Vein endothelial cell (primary cell): Measurements from ENCODE around the gene RAD51B. TPM values are rescaled to one million over a fixed set of nuclear protein-coding genes. Genes with fewer than 3 reads are reported as not detected.

Source experiments
- small RNA-seq: library from RNA; depleted of rRNA; stranded (forward); fragments of <200 nt; gene quantifications from one replicate; pipeline ENCODE3, GENCODE V24; 2012
- total RNA-seq: library from RNA; depleted of rRNA; stranded (reverse); fragments of >200 nt; gene quantifications from 2 replicates; pipeline ENCODE4 v1.2.3, GENCODE V29; 2012

RAD51B gene
- 9.1 and 13.2 TPM in 2 replicates for total RNA-seq

DNA sequence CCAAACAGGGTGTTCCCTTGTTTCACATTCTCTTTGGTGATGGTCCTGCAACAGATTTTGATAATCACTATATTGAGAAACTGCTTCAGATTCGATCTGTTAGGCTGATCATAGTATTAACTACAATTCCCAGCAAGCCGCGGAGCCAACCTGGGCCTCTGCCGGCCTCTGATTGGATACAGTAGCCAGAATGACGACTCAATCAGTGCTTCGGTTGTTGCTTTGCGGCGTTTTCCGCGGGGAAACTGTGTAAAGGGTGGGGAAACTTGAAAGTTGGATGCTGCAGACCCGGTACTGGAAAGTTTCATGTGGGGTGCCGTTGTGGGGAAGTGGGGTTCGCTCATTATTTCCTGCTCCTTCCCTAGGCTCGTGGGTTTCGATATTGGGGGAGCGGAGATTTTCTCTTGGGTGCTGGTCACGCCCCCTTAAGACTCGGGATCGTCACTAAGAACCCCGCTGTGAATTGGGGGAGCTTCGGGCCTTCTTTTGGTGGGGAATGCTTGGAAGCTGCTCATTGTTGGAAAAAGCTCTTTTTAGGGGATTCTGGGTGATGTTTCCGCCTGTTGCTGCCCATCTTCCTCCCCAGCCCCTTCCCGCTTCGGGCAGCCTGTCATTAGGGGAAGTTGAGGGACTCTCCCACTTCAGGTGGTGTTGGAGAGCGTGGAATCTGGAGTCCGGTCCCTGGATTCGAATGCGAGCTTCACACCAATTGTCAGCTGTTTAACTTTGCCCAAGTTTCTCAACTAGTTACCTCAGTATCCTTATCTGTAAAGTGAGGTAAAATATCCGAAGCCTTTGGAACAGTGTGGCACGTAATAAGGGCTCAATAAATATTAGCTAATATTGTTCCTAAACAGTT is at the start of gene RAD51B:
Gene RAD51B, plus strand, starts transcription at position 217 of the 859 bp plus-strand sequence.

DNA sequence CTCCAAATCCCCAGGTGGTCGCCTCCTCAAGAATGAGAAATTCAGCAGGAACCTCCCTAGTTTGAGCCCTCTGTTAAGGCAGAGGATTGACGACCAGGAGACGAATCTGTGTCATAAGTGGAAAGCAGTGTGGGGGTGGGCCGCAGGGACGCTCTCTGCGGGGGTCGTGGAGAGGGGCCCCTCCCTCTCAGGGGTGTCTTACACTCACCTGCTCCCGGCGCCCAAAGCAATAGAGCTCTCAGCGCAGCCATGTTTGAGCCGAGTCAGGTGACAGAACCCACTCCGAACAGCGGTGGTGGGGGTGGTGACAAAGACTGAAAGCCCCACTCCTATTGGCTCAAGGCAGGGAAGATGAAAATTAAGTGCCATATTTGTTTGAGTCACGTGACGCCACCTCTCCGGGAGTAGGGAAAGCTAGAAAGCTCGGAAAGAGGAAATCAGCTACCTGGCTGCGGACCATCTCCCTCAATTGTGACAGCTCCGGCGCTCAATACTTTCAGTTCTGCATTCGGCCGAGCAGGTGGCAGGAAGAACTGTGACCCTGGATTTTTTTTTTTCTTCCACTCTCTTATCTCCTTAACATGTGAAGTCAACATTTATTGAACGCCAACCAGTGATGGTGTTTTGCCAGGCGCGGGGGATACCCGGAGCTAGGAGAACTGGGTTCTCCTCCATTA is 3.1 kb upstream of the RAD51B start, which contains the start of gene ZFYVE26:
Gene ZFYVE26, minus strand, starts transcription at position 265 of the 677 bp plus-strand sequence. CDS start 627 bp downstream, outside the sequence.

Small RNA genes within 50 kb of the gene (small RNA-seq; reads per million reads assigned to genes)
- gene RN7SL108P: not detected
- not detected for gene RN7SL706P
- not detected for gene RNU6-921P

Other genes starting within 250 kb of the RAD51B start
- 9.2 and 10.8 TPM in 2 replicates for gene PIGH, start 219.5 kb upstream of the RAD51B start, total RNA-seq
- 18.5 and 20.6 TPM in 2 replicates for gene ARG2, start 199.9 kb upstream of the RAD51B start, total RNA-seq
- gene VTI1B, start 145.1 kb upstream of the RAD51B start, total RNA-seq: 50.0 and 54.2 TPM in 2 replicates
- gene RDH11, start 124.0 kb upstream of the RAD51B start, total RNA-seq: 73.8 and 94.1 TPM in 2 replicates
- not detected in 2 replicates for gene RDH12, start 117.9 kb upstream of the RAD51B start, total RNA-seq
- 32.2 and 34.0 TPM in 2 replicates for gene ZFYVE26, start 3.2 kb upstream of the RAD51B start, total RNA-seq